Mammary epithelial cell (primary cell): ENCODE results near the gene PDK2.

ENCODE experiments used
- EZH2 ChIP-seq: IDR thresholded peaks from 2 replicates; pipeline ENCODE4 v1.6.1; 2012; ENCODE audit warnings: low read length, inconsistent platforms, borderline replicate concordance
- TF ChIP-seq, protein P1 (sequence below), 2 donors: IDR thresholded peaks in 1 of 2; conservative IDR thresholded peaks in 1 of 2; 2 replicates each; pipeline ENCODE4 v1.5.1; 2011 to 2012; ENCODE audit warnings: inconsistent platforms in 2 of 2, low read length in 2 of 2, mild to moderate bottlenecking in 2 of 2, control low read depth in 1 of 2, low read depth in 1 of 2; ENCODE audit not compliant: insufficient read depth in 1 of 2; ENCODE audit errors: extremely low read depth in 1 of 2

DNA sequence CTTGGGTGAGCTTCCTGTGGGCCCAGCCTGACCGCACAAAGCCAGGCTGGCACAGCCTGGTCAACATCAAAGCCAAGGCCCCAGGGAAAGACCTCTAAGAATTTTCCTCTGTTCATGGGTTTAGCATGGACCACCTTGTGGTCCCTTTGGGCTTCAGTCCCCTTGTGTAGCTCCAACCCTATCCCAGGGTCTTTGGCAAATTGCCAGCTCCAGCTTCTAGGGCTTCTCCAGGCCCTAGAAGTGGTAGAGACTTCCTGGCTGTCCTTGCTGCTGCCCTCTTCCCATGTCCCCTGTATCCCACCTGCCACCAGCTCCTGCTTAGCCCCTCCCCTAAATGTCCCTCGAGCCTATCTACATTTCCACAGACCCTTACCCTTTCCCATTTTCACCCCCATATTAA is 49.0 kb upstream of the PDK2 start:
- TF ChIP-seq, protein P1, sequence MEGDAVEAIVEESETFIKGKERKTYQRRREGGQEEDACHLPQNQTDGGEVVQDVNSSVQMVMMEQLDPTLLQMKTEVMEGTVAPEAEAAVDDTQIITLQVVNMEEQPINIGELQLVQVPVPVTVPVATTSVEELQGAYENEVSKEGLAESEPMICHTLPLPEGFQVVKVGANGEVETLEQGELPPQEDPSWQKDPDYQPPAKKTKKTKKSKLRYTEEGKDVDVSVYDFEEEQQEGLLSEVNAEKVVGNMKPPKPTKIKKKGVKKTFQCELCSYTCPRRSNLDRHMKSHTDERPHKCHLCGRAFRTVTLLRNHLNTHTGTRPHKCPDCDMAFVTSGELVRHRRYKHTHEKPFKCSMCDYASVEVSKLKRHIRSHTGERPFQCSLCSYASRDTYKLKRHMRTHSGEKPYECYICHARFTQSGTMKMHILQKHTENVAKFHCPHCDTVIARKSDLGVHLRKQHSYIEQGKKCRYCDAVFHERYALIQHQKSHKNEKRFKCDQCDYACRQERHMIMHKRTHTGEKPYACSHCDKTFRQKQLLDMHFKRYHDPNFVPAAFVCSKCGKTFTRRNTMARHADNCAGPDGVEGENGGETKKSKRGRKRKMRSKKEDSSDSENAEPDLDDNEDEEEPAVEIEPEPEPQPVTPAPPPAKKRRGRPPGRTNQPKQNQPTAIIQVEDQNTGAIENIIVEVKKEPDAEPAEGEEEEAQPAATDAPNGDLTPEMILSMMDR (conservative IDR thresholded peaks at IDR 0.05 in 1 of 2, IDR thresholded peaks at IDR 0.05 in 1 of 2; ENCODE audit: extremely low read depth in 1 of 2, insufficient read depth in 1 of 2, low read depth in 1 of 2, low read length in 2 of 2): no peak
- TF ChIP-seq EZH2: no peak
